ENCODE data around the gene KLHL3. TPM values are rescaled to one million over a fixed set of nuclear protein-coding genes. Genes with fewer than 3 reads are reported as not detected.

KLHL3 gene
- polyA plus RNA-seq, 5 donors = 19.5 to 37.0 (median 27.2) TPM

DNA sequence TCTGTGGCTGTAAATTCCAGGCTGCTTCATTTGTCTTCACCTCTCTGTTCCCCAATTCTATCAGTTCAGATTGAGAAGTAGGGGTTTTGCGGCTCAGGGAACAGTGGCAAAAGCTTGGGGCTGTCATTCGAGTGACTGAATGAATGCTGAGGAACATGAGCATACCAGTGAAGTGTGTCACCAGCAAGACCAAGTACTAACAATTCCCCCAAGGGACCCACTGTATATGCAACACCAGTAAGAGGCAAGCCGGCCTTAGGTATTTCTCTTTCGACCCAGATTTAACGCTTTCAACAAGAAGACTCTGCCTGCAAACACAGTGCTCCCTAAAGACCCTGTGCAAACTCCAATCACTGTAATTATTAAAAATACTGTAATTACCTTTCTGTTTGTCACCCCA lies 25.8 kb downstream of the KLHL3 start:
- DNase-seq = no peak

DNA sequence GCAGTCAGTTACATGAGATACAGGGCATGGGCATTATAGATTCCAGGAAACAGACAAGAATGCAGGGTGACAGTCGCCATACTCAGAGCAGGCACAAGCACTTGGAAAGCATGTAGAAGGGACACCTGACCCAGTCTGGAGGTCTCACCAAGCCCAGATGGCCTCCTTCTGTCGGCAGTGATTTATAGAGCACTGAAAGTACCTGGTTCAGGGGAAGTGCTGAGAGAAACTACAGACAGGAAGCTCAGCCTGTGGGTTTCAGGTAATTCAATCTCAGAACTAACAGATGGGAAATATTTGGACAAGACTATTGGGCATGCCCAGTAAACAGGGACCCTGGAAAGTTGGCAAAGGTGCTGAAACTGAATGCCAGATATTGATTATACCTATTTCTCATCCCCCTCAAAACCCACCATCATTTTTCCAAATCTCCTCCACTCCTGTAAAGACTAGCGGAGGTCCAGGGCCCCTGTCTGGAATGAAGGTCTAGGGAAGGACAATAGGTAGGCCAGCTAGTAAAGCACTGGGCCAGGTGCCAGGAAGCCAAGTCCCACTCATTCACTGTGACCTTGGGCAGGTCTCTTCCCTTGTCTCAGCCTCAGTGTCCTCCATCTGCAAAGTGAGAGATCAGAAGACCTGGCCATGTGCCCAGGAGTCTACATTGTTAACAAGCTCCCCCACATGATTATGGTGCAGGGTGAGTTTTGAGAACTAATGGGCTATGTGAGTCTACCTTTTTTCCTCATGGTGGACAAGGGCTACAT lies 26.9 kb downstream of the KLHL3 start:
- no peak for DNase-seq

DNA sequence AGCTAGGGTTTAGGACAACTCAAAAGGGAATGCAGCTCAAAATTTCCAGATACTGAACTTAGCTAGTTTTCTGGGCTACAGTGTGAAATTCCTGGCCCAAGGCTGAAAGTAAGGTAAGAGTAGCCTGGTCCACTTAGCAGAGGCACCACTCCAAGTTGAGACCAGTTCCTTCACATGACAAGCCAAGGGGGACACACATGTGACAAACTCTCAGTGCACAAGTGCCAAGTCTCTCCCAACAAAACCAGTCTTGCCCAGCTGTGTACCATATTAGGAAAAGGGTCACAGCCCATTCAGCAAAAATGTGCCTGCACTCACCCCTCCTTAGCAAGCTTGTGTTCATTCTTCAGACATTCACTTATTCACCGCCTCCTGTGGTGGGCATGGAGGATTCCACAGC lies 27.8 kb downstream of the KLHL3 start:
- no peak for DNase-seq

DNA sequence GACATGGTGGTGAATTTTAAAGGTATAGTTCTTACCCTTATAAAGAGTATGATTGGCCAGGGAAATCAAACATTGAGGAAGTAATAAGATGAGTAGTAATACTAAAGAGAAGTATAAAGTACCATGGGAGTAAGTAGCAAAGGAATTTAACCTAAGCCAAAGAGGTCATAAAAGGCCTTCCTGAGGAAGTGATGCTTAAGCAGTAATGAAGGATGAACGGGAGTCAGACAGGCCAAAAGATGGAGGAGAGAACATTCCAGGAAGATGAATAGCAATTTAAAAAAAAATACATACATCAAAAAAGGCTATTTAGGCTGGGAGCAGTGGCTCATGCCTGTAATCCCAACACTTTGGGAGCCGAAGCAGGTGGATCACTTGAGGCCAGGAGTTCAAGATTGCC lies 29.0 kb downstream of the KLHL3 start:
- no peak for DNase-seq

DNA sequence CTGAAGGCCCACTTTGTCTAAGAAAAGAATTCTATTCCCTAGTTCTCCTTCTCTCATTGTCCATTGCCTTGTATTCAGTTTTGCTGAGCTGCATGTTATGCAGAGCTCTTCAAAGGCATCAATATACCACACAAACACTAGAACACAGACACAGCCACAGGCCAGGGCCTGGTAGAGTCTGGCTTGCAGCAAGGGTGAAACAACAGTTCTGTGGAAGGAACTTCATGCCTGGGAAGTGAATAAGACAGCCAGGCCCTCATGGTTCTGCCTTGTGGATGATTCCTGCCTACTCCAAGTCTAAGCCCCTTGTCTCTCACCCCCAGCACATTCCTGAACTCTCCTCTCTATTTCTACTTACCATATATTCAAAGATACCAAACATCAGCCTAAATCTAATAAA lies 30.8 kb downstream of the KLHL3 start:
- DNase-seq = no peak

DNA sequence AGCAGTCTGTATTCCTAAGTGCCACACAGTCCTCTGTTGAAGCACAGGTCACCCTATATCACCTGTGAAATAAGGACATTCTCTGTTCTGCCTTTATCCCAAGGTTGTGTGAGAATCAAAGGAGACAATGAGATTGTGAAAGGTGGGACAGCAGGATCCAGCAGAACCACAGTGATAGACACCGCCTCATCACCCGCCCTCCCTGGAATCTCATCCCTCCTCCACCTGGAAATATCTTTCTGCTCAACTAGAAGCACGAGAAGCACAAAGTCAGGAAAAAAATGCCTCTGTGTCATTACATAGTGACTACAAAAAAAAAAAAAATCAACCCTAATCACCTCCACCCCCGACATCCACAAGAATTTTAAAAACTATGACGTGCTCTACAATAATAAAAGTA lies 32.3 kb downstream of the KLHL3 start:
- no peak for DNase-seq

DNA sequence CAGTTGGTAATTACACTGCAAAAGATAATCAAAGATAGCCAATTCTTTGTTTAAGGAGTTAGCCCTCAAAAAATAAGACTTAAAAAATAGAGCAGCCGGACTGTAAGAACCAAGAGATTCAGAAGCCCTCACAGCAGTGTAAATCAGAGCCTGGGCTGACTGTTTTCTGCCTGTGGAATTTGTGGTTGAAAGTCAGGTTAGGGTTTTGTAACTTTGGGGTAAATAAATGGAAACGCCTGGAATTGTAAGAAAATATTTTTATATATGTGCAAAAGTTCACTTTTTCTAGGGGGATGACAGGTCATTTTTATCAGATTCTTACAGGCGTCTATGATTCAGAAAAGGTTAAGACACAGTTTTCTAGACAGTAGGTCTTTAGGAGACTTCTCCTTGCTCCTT lies 35.6 kb downstream of the KLHL3 start:
- no peak for DNase-seq

DNA sequence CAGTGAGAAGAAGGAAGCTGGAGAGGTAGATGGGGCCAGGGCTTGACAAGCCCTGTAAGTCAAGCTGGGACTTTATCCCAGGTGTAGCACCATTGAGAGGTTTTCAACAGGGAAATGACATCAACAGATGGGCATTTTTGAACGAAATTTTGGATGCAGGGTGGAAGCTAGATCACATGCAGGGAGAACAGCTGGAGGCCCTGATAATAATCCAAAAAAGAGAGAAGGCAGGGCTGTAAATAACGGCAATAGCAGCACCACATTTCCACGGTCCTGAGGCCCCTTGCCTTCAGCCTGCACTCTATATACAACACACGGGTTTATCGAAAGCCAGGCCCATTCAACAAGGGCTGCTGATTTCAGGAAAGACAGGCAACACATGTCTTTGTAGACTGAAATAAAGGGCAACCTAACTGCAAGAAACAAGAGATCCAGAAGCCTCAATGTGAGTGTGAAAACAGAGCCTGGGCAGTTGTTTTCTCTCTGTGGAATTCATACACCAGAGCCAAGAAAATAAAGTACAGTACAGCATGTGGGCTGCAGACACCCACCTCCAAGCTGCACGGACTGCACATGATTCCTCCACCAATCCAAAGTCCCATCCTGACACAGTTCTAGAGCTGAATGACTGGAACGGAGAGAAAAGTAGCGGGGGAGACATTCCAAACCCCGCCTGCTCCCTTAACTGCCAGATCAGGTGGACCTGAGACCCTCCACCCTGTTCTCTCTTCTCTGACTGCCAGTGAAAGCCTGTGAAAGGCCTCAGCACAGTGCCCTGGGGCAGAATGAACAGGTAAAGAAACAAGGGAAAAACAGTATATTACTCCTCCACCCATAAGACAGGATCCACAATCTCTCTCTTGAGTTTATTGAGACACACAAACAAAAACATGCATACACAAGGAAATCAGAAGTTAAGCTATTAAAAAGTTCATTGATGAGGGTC lies 36.3 kb downstream of the KLHL3 start:
- no peak for DNase-seq

DNA sequence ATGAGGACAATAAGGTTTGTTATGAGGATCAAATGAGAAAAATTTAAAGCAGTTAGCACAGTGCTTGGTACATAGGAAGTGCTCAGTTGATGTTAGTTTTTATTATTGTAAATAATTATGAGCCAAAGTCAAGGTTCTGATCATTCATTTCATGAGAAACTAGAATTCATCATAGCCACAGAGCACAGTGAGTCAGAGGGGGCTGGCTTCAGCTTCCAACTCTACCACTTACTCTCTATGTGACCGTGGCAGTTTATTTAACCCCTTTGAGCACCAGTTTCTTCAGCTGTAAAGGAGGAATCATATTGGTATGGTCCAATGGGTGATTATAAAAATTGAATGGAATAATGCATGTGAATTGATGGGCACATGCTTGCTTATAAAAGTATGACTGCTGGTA lies 39.4 kb downstream of the KLHL3 start:
- DNase-seq = no peak

DNA sequence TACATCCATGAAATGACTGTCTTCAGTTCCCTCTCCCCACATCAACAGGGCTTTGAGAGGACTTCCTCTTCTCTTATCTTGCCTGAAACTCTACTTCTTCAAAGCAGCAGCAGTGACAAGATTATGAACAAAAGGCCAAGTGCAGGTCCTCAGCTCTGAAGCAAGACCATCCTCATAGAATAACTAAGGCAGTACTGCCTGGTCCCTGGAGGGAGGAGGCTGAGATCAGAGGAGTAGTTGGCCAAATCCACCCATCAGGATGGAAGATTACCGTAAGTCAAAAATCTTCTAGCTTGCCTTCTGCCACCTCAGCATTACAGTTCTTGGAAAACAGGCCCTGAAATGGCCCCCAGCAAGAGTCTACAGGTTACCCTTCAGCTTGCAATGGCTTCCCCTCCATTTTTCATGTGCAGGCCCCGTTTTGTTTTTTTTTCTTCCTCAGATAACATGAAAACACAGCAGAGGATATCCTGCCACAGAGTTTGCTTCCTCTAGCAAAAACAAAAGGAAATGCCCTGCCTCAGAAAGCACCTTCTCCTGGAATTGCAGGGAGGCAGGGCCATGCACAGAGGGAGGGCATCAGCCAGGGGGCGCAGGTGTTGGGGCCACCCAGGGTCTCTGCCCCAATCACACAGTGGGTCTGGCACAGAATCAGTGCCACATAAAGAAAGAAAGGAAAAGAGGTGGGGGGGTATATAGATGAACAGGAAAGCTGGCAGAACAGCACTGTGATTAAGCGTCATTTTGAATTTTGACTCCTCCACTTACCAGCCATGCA lies 40.0 kb downstream of the KLHL3 start:
- DNase-seq = no peak

DNA sequence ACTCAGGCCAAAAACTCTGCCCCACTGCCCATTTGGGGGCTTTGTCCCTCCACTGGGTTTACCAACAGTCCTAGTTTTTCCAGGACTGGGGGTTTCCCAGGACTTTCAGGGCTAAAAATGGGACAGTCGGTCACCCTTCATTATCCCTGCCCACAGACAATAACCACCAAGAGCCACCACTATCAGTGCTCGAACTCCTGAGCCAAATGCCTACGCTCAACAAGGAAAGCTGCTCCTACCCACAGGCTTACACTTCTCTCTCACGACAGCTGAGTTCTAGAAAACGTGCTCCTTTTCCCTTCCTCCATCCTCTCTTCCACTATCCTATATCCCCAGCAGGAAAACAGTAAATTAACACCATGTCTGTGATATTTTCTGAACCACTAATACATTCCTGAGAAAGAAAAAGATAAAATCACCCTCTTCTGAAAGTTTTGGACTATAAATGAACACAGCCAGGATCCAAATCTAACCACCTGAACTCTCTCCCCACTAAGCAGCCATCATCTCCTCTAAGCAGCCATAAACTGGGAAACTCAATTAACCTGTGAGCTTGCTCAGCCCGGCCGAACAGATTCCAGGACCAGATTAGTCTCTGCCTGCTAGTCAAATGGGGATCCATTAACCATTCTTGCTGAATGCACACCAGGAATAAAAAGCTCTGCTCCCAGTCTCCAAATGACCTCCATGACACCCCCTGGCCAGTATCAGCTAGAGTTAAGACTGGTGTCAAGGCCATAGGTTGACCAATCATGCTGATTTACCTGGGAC lies 41.8 kb downstream of the KLHL3 start:
- DNase-seq = no peak

DNA sequence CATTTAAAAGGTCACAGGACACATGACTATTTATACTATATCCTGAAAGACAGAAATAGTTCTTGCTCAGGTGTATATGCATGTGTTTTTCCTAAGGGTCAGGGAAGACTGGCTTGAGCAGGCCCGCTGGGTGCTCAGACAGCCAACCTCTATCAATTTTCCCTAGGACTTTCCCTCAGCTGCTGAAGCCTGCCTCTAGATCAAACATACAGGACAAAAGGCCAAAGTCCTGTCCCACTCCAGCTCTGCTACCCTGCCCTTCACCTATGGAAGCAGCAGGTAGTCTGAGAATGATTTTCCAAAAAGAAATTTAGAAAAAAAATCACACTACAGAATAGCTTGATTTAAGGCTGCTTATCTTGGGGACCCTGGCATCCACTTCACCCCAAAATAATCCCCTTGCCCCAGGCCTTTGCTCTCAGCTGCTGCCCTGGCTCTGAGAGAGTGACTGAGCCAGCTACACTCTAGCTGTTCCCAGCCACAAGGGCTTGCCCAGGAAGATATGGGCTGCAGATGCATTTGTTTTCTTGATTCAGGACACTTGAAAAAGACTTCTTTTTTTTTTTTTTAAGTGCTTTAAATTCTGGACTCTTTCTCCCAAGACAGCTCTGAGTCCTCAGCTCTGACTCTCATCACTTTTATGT lies 42.5 kb downstream of the KLHL3 start:
- DNase-seq = no peak

DNA sequence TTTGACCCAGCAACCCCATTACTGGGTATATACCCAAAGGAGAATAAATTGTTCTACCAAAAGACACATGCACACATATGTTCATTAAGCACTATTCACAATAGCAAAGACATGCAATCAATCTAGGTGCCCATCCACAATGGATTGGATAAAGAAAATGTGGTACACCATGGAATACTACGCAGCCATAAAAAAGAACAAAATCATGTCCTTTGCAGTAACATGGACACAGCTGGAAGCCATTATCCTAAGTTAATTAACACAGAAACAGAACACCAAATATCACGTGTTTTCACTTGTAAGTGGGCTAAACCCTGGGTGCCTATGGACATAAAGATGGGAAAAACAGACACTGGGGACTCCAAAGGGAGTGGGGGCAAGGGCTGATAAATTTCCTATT lies 46.6 kb downstream of the KLHL3 start:
- DNase-seq = no peak

DNA sequence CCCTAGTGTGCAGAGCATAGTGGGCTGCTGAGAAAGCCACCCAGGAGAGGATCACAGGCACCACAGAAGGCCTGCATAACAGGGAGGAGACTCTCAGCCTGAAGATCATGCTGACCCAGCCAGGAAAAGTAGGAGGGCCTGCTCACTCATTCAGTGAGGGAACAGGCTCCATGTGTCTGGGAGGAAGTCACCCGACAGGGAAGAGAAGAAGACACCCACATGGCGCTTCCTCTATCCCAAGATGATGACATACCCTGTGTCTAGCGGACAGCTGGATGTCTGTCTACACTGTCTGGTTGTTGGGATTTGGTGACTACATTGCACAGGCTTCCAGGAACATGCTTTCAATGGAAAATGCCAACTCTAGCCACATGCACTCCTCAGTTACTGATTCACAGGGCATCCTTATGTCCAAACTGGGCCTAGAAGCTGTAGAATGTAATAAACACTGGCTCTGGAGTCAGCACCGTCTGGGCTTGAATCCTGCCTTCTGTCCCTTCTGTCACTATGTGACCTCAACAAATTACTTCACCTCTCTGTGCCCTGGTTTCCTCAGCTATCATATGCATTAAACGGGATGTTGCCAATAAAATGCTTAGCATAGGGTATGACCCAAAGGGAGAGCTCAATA lies 47.6 kb downstream of the KLHL3 start:
- DNase-seq = no peak

DNA sequence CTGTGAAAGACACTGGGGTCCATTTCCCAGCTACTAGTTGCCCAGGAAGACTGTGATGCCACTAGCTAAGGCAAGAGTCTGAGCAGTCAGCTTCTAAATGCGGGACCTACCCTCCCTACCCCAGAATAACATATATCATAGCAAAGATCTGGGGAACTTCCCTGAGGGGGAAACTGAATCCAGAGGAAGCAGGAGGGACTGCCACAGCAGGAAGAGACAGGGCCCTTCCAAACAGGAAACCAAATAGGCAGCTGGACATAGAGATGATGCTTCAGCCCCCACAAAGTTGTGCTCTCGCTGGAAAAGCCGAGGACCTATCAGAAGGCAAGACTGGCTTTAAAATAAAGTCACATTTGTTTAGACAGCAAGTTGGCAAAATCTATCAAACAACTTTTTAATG lies 51.1 kb downstream of the KLHL3 start:
- no peak for DNase-seq

DNA sequence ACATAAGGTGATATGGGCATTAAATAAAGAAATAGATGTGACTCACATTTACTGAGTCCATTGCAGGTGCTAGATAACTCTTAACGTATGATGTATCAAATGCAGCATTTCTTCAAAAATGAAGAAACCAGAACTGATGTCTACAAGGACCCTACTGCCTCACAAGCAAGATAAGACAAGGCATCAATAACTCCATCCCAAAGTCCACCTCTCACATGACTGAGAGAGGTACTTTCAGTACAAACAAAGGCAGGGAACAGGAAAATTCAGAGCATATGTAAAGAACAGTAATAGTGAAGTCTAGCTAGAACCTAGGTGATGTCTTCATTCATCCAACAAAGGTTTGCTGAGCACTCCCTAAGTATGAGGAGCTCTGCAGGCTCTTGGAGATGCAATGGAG lies 54.7 kb downstream of the KLHL3 start:
- no peak for DNase-seq

DNA sequence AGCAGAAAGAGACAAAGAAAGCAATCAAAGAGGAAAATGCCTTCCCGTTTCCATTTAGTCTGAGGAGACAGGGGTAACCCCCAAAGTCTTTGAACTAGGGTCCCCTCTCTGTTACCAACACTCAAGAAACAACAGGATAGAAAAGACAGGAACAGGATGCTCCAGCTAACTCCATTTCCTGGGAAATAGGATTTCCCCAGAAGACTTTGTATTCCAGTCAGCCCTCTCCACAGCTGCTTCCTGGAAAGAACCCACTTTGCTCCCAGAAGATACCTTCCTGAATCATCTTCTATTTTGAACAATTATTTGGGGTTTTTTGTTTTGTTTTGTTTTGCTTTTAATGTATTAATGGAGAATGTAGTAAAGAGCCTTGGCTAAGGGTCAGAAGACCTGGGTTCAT lies 56.0 kb downstream of the KLHL3 start:
- no peak for DNase-seq

DNA sequence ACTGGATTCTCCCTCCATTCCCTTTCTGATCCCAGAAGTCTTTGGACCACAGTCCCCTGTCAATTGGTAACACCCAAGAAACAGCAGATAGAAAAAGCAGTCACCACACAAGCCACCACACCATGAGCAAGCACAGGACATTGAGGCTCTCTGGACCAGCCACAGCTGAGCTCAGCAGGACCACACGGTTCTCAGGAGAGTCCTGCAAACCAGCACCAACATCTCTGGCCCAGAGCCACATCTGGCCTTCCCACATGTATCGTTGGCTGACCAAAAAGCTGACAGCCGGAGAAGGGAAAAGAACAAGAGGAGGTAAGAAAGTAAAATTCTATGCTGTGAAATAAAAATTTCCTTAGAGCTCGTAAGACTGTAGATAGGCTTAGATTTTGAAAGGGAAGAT lies 56.7 kb downstream of the KLHL3 start:
- no peak for DNase-seq

DNA sequence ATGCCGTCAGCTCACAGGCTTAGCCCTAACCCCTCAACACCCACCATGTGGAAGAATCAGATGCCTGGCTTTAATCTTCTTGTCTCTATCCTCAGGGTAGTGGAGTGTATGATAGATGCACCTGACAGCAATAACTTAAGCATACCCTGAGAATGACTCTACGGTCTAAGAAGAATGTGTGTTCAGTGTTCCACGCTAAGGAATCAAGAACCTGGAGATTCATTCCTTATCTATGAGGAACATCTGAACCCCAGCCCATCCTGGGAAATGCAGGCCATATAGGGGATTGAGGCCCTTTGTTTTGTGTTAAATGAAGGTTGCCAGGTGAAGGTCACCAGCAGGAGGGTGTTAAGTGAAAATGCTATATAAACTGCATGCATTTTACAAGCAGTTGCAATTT lies 63.0 kb downstream of the KLHL3 start:
- no peak for DNase-seq

DNA sequence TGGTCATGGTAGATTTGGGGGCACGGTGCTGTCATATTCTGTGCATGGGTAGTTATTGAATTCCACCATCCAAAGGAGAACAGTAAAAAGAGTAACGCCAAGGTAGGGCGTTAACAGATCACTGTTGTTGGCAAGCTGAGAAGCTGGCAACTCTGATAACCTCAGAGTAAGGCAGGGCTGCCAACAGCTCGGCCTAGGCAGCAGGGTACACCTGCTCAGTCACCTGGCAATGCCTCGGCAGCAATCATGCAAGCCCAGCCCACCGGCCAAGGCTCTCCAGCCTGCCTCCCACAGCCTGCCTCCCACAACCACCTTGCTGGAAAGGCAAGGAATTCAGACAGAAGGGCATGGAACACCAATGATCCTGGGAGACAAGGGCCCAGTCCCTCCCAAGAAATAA lies 63.9 kb downstream of the KLHL3 start:
- DNase-seq = no peak

DNA sequence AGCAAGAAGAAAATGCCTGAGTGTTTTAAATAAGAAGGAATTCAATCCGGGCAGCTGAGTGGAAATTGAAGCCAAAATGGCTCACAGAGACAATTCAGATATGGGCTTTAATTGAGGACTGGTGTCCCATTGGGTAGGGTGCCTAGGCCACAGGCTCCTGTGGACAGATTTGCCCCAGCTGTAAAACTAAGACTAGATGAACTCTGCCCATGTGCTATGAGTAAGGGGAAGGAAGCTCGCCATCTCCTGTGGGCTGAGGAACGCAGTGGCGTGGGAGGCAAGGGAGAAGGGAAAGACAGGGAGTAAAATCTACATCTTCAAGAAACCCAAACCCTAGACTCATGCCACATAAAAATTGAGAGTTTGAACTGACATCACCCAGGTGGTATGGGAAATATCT lies 66.1 kb downstream of the KLHL3 start:
- no peak for DNase-seq

All from right lung (tissue), 5 donors.